GM18870 (cell line): ENCODE measurements around the gene SLC2A11.
A peak's percentile ranks its signal among the peaks of the same experiment; 100 is the strongest.
"Not testable (repeated sequence)": the region's sequence is repeated elsewhere in the genome, so short reads cannot be mapped to it uniquely, and the experiment has no call there.

ENCODE experiments used
- ATAC-seq: cut with Tn5 transposase; IDR thresholded peaks from one replicate; pipeline ENCODE4 v1.9.1; 2021; ENCODE audit warnings: moderate library complexity; ENCODE audit not compliant: unreplicated experiment

Gene SLC2A11

DNA sequence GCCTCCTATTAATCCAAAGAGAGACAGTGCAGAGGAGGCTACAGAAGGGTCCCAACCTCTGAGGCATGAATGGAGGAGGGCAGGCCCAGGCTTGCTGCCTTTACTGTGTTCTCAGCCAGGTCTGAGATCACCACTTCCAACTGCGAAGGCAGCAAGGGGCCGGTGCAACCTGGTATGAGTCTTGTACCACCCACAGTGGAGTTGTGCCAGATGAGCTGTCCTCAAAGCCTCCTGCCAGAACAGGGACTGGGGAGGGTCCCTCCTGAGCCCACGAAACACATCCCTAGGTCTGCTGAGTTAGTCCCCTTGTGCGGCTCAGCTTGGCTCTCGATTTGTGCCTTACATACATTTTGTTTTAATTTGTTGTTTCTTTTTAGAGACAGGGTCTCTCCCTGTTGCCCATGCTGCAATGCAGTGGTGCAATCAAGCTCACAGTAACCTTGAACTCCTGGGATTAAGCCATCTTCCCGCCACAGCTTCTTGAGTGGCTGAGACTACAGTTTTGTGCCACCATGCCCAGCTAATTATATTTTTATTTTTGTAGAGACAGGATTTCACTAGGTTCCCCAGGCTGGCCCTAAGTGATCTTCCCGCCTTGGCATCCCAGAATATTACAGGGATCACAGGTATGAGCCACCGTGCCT, 45.8 kb downstream of the SLC2A11 start:
- no peak for ATAC-seq

DNA sequence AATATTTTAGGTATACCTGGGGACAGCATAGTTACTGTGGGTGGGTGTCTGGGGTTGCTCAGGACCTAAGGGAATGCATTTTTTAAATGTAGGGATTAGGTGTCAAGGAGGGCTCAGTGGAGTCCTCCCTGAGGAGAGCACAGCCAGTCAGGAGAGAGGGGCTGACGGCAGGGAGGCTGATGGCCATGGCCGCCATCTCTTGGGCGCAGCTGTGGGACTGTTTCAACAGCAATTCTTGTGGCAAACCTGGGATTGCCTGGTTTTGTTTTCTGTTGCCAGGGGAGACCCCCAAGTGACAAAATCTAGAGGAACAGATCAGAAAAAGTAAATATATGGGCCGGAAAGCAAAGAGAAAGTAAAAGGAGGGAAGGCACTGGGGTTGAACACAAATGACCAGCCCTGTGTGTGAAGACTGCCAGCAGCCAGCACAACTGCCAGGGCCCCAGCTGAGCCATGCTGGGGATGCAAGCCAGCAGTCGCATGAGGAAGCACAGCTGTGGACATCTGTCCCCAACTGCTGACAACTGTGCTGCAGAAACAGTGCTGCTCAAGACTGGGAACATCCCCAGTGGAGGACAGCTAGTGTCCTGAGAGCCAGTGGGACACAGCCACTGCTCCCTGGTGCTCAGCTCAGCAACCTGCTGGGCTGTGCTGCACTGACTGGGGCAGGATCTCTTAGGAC, 47.0 kb downstream of the SLC2A11 start:
- ATAC-seq: no peak

DNA sequence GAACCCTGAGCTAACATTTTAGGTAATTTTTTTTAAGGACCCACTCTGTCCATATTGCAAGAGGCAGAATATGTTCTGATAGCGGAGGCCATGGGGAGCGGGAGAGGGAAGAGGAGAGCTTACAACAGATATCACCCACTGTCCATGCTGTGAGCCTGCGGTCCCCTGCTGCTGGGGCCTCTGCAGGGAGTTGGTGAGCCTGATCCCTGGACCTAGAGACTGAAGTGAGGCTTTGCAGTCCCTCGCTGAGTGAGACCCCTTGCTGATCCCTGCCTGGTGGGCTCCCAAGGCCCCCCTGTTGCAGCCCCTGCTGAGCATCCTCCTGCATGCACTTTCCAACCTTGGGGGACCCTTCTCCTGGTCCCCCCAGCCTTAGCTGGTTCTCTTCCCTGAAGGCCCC, 49.0 kb downstream of the SLC2A11 start:
- no peak for ATAC-seq

DNA sequence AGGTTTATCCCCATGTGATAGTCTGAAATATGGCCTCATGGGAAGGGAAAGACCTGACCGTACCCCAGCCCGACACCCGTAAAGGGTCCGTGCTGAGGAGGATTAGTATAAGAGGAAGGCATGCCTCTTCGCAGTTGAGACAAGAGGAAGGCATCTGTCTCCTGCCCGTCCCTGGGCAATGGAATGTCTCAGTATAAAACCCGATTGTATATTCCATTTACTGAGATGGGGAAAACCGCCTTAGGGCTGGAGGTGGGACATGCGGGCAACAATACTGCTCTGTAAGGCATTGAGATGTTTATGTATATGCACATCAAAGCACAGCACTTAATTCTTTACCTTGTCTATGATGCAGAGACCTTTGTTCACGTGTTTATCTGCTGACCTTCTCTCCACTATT, 49.7 kb downstream of the SLC2A11 start:
- not testable (repeated sequence) for ATAC-seq

DNA sequence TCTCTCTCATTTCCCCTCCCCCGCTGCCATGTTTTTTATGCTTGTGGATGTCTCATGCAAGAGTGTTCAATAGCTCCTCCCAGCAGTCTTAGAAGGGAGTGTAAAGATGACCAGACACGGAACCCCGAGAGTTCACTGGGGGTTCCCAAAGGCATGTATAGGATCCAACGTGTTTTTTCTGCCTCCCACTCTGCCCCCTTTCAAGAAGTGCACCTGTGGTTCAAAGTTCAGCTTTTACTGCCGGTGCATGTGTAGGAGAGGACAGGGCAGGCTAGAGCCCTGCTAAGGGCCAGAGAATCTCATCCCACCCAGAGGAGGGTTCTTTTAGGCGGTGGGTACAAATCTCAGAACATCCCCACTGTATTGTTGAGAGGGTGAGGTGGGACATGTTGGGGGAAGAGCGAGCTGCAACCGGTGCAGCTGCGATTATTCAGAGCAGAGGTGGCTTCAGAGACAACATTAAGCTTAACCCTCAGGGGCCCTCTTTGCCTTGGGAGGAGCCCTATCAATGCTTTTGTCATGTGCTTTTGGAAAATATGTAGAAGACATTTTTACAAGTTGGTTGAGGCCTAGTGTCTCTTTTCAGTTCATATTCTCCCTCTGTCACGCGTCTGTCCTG, 51.0 kb downstream of the SLC2A11 start:
- ATAC-seq: no peak

DNA sequence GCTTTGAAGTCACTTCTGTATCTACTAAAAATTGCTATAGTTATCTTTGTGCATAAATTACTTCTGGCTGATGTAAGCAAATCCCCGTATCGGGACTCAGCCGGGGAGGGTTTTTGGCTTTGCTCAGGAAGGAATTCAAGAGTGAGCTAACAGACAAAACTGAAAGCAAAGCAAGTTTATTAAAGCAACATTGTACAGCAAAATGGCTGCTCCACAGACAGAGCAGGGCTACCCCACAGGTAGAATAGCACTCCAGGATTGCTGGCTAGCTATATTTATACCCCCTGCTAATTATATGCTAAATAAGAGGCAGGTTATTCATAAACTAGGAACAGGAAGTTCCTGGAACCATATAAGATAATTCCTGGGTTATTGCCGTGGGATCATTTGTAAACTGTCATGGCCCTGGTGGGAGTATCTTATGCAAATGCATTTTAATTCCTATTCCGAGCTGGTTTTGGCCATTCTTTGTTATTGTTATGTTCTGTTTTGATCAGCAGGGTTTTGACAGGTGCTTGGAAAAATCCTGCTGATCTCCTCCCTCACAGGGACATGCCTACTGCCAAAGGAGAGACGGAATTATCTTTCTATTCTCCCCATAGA, 51.7 kb downstream of the SLC2A11 start:
- no peak for ATAC-seq

DNA sequence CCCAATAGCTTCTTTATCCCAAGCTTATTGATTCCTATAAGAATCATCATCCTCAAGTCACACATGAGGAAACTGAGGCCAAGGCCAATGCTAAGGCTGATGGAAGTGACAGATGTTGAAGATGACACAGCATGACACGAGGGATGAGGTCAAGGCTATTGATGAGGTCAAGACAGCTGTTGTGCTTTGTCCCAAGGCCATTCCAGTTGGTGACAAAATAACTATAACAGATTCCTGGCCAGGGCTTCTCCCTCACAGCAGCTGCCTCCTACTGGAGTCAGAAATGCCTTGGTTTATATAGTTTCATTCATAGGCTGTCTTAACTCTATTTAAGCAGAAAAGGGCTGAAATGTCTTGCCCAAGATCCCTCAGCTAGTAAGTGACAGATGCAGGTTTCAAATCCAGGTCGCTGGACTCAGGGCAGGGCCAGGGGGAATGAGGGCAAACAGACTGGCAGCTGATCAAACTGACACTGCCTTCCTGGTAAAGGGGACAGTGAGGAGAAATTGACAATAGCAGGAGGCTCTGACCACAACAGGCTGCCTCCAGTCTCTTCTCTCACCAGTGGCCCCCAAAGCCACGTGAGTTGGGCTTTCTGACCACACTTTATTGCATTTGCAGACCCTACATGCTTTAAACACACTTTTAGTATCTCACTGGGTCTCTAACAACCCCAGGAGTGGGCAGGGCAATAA, 53.0 kb downstream of the SLC2A11 start:
- no peak for ATAC-seq

DNA sequence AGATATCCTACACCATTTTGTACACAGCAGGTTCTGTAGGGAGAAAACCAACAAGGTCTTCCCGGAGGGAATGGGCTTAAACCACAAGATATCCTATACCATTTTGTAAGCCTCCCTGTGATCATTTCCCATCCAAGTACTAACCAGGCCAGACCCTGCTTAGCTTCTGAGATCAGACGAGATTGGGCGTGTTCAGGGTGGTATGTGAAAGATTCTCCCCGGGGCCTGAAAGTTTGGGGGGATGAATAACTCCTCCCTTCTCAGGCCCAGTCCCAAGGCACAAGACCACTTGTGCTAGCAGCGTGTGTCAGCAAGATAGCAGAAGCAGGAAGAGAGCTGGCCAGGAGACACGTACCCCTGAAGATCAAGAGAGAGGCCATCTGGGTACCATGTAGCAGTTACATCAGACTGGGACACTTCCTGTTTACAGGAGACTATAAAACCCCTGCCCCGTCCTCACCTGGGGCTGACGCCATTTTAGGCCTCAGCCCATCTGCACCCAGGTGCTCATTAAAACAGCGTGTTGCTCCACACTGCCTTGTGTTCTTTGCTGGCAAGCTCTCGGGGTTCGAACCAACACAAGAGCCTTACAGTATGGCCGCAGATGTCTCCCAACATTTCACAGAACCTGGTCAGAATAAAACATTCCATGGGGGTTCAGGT, 53.8 kb downstream of the SLC2A11 start:
- no peak for ATAC-seq

DNA sequence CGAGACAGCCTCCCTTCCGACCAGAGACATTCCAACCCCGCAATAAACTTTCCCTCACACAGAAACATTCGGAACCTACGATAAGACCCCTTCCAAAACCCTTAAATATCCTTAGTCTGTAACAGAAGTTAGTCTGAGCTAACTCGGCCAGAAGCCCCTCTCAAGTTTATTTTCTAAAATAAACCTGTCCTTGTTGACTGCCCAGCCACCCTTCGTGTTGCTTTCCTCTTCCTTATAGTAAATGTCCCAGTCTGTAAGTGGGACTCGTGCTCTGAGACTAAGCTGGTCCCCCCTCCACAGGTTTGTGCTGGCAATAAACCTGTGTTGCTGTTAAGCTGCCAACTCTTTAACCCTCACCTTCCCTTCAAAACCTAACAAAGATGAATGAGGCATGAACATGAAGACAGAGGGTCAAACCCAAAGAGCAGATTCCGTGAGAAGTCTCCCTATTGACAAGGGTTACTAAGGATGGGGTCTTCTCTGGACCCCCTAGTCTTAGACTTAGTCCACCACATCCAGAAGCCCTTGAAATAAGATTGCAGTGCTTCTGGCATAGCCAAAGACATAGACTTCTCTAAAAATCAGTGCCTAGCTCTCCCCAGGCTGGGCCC, 54.7 kb downstream of the SLC2A11 start:
- no peak for ATAC-seq

DNA sequence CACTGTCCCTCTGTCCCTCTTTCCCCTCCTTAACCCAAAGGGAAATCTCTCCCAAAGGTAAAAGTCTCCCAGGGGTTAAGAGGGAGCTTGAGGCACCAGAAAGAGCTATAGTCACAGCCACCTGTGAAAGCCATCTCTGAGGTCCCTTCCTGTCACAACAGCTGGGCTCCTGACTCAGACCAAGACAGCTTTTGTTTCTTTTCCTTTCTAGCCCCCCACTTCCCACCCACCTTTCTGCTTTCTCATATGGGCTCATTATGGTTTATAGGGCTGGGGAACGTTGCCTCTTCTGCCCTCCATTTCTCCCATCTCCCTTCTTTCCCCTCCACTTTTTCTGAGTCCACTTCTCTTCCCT, 55.6 kb downstream of the SLC2A11 start:
- ATAC-seq: no peak

DNA sequence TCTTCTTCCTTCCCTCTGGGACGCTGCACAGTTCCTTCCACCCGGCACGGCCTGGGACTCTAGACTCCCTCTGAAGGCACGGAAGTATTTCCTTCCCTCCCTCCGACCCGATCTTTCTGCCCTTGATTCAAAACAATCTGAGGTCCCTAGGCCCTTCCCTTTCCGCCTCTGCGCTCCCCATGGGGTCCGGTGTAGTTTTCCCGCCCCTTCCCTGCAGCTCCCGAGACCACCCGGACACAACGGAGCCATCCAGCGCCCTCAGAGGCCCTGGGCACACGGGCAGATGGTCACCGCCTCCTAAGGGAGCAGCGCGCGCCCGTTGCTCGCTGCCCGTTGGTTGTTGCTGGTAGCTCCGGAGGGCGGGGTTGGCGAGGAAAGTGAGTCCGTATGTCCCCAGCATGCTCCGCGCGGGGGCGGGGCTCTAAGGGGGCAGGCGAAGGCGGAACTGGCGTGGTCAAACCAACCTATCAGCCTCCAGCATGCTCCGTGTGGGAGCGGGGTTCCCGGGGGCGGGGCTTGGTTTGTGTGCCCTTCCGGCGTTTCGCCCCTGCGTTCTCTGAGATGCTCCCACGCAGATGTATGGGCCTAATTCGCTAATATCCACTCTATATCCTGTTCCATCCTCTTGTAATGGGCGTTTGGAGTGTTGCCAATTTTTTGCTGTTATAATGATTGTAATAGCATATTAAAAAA, 56.1 kb downstream of the SLC2A11 start:
- ATAC-seq: peak; percentile 85

DNA sequence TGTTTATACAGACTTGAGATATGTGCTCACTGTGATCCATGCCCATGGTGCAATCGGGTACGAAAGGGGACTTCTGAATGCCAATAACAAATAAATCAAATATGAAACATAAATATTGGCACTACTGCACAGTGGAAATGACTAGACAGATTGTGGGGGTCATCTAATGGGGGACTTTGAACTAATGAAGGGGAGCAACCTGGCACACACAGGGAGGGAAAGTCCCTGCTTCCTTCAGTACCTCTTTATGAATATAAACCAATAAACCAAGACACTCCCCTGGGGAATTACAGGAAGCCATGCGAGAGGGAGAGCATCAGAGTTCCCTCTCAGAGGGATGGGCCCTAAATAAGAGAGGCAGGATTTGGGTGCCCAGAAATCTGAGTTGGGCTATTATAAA, 57.6 kb downstream of the SLC2A11 start:
- ATAC-seq: no peak

DNA sequence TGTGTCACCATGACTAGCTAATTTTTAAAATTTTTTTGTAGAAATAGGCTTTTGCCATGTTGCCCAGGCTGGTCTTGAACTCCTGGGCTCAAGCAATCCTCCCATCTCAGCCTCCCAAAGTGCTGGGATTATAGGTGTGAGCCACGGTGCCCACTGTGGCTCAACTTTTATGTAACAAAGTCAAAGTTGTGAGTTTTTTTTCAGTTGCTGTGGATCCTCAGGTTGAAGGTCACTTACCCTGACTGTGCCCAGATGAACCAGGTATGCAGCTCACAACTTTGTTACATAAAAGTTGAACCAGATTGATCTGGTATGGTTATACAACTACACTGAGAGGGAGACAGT, 62.6 kb downstream of the SLC2A11 start:
- ATAC-seq: not testable (repeated sequence)

DNA sequence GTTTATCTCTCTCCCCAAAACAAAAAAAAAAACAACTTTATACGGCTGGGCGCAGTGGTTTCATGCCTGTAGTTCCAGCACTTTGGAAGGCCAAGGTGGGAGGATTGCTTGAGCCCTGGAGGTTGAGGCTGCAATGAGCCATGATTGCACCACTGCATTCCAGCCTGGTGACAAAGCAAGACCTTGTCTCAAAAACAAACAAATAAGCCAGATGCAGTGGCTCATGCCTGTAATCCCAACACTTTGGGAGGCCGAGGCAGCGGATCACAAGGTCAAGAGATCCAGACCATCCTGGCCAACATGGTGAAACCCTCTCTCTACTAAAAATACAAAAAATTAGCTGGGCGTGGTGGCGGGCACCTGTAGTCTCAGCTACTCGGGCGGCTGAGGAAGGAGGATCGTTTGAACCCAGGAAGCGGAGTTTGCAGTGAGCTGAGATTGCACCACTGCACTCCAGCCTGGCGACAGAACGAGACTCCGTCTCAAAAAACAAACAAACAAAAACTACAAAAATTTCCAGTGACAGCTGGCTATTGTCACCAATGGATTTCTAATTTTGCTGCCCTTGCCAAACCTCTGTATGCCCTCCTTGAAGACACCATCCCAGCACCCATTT, 64.0 kb downstream of the SLC2A11 start:
- ATAC-seq: not testable (repeated sequence)

DNA sequence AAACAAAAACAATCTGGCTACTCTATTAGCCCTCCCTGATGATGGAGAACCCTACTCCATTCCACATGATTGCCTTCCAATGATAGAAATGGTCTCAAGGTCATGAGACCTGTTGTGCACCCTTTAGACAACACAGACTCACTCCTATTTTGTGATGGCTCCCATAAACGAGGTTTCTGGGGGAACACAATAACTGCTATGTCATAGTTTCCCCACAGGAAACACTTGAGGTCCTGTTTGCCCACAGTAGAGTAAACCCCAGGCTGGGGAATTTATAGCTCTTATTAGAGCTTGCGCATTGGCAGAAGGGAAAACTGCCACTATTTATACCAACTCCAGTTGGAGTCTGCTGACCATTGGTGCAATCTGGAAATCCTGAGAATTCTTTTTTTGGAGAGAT, 65.2 kb downstream of the SLC2A11 start:
- ATAC-seq: no peak

DNA sequence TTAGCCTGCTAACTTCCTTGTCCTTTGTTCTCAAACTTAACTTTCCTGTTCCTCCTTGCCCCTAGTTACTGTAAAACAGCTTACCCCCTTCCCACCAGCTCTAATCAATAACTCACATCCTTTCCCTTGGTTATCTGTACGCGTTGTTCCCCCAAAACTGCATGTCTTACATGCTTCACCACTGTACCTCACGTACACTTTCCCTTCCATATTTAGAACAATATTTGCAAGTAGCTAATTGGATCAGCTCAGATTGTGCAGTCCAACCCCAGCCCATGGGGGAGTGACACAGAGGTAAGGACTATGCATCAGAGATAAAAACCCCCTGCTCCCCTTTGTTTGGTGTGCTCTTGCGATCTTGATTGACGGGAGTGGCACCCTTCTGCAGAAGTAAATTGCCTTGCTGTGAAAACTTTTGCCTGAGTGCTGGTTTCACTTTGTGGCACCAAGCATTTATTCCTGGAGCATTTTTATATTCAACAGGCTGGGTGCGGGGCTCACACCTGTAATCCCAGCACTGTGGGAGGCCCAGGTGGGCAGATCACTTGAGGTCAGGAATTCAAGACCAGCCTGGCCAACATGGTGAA, 67.4 kb downstream of the SLC2A11 start:
- no peak for ATAC-seq

DNA sequence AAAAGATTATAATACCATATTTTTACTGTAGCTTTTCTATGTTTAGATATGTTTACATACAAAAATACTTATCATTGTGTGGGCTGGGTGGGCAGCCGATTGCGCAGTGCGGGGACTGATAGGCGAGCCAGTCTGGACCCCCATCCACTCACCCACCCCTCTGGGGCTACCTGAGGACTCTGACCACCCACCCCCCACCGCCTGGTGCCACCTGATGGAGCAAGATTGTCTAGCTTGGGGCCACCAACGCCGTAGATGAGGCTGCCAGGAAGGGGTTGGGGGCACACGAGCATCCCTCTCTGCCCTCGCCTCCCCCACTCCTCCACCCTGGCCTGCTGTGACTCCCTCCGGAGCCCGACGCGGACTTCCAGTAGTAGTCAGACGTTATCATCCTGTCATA, 68.9 kb downstream of the SLC2A11 start:
- no peak for ATAC-seq
